Stimulated activated CD4-positive, alpha-beta T cell treated with anti-CD3 and anti-CD28 coated beads, Interleukin-1b, Interleukin-23, amount 100 ng/mL, for 24 hours (primary cell): Measurements from ENCODE around the gene ITPR1.

Source experiments
- DNase-seq, 4 experiments: peaks; one replicate each; pipeline ENCODE4 v3.0.0-alpha.2; 2020; ENCODE audit warnings: low read depth in 4 of 4, low spot score in 1 of 4

The ITPR1 gene

DNA sequence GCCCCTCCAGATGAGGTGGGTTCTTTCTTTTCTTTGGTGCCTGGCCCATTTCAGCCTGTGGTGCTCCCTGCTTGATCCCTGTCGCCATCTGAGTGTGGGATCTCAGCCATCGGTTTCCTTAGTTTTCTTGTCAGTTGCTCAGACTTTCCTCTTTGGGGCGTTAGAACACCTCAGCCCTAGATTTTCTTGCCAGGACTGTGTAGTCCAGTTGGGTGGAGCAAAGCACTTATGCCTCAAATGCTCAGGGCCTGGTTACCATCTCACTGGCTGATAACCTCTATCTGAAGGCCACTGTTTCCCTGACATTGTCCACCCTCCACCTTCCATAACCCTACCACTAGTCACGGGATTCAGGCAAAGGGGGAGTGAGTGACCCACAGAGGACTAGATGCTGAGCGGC is 277.4 kb downstream of the ITPR1 start:
- no peak for DNase-seq

DNA sequence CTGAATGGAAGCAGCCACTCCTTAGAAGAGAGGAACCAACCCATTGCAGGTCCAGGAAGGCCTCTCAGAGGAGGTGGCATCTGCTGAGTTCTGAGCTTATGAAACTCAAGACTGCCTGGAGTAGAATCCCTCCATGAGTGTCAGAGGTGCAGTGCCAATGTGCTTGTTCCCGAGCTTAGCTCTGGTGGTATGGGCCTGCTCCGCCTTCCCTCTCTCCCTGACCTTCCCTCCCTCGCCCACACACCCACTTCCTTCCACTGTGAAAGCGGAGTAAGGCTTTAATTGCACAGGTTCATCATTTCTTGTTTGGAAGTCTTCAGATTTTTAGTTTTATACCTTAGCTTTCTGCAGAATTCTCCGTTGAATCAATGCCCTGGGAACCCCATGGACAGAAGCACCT is 278.1 kb downstream of the ITPR1 start:
- no peak for DNase-seq

DNA sequence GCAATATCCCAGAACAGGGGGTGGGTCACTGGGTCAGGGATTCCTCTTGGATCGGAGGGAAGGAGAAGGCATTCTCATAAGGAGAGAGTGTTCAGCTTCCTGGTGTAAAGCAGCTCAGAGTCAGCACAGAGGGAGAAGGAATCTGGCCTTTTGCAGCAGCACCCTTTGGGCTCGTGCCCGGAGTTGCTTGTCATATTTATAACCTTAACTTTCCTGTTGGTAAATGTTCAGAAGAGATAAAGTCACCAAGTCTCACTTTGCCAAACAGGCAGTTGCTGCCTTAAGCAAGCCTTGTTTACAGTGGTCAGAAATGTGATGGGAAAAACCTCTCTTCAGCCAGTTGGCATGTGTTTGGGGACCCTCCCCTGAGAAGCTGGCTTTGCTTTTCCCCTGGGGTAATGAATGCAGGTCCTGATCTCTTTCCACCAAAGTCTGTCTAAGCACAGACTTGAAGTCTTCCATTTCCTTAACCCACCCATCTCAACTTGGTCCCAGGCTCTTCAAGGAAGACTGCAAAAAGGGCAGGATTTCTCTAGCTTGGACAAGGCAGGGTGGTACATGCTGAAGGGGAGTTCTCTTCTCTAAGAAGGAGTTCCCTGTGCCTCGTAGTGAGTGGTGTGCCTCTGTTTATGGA is 279.1 kb downstream of the ITPR1 start:
- no peak for DNase-seq

DNA sequence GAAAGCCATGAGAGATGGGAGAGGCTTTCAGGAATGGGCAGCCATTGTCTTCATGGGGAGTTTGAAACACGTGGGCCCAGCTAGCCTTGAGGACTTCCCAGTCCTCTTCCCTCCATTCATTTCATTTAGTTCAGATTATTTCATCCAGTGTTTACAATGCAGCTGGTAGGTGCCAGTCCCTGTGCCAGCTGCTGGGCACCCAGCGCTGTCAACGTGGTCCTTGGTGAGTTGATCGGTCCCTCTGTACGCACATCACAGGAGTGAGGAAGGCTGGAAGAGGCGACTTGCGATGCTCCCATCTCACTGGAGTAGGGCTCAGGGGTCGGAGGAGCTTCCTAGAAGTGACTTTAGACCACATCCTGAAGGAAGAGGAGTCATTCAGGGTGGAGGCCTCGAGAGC is 279.7 kb downstream of the ITPR1 start:
- DNase-seq: no peak

DNA sequence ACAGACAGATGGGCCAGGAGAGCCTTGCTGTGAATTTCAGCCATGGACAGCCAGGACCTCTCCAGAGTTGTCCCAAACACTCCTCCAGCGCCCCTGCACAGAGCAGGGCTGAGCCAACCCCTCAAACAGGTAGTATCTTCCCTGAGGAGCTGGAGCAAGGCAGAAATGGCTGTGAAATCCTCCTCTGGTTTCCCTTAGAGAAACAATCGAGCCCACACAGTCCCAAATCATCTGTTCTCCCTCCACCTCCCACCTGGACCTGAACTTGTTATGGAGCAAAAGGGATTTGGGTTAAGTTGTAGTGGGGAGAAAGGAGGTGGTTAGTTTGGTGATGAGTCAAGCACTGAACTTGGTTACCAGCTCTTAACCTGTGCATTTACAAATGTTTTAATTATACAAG is 280.4 kb downstream of the ITPR1 start:
- DNase-seq: no peak

DNA sequence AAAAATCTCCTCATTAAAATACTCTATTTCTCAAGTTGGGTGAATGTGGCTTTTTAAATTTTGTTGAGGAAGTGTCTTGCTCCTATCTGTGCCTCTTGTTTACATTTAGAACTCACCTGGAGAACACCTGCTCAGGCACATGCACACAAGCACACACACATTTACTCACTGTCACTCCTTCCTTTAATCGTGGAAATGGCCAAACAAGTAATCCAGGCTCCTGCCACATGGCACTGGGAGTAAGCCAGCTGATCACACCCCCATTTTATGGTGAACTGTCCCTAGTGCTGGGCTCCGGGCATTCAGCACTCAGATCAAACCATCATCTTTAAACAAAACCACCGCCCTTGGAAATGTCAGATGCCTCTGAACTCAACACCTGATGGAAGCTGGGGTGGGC is 281.4 kb downstream of the ITPR1 start:
- DNase-seq: no peak

DNA sequence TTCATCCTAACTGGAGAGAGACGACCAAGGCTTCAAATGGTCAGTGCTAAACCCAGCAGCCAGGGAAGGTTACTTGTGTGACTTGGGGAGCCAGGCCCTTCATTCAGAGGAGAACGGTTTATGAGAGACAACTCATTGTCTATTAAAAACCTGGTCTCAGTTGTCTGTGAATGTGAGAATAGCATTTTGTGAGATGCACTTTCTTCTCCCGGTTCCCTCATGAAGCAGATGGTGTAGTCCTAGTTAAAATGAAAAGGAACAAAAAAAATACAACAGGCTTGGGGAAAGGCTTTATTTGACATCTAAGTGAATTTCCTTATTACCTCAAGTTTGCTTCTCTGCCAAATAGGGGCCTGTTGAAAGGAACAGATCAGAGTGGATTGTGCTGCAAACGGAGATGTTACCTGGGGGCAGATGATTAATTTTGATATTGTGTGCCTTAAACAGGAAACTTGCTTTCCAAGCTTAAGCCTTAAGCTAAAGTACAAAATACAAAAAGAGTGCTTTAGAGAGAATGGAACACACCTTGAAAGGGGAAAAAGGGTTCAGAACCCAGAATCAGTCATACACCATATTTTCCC is 283.3 kb downstream of the ITPR1 start:
- DNase-seq: no peak

DNA sequence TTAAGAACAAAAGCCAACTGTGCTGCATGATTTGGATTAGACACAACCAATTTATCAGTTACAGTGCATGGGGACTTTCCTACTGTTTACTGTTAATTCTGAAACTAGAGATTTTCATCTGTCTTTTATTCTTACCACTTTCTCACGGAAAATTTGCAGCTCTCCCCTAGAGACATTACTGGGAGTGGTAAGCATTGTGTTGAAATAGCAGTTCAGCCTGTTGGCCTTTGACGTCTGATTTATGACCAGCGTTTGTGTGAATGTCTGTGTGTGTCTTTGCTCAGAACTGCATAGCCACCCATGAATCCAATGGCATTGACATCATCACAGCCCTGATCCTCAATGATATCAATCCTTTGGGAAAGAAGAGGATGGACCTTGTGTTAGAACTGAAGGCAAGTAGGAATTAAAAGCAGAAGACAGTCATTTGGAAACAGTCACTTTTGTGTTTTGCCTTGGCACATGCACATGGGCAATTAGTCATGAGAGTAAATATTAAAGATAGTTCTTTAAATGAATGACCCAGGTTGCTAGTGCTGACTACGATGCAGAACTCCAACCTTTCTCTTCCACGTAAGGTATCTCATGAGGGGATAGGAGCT is 283.9 kb downstream of the ITPR1 start:
- DNase-seq: no peak

DNA sequence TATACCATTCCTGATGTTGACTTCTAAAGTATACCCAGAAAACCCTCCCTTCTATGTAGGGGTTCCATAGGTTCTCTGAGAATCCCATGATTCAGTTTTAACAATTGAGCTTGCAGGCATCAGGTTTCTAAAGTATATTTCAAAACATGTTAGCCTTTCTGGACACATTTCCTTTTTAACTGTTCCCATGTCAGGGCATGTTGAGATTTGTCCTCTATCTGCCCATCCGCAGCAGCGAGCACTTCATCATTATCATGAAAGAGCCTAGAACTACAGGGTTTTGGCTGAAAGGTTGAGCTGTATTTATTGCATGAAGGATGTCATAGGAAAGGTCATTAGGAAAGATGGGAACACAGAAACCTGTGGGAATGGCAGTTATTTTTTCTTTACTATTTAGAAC is 285.0 kb downstream of the ITPR1 start:
- DNase-seq: no peak

DNA sequence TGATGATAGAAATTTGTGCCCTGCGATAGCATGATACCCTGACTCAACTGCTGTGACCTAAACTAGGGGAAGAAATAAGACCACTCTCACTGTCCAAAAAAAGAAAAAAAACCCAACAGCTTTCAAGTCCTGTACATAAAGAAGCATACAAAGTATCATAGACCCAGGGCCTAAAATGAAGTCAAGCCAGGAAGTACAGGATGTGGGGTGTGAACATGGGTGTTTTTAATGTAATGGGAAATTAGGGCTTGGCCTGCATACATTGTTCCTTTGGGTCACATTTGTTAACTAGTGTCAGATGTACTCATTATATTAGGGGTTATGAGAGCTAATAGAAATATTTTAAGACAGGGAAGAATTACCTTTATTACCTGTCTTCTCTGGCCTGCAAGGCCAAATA is 285.6 kb downstream of the ITPR1 start:
- no peak for DNase-seq

DNA sequence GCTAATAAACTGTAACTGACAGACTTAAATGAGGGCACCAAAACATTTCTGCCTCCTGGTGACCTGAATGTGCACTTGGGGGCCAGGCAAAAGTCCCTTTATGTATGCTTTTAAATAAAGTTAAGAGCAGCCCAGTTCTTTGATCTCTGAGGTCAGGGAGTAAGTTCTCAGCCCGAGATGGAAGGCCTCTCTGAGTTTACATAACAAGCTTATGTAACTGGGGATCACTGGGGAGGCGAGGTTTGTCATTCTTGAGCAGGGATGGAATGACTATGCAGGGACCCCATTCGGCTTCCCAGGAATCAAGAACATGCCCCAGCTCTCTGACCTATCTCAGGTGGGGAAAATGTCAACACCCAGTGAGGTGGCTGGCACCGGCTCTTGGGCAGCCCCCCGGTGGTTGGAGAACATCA is 287.4 kb downstream of the ITPR1 start:
- DNase-seq: no peak

DNA sequence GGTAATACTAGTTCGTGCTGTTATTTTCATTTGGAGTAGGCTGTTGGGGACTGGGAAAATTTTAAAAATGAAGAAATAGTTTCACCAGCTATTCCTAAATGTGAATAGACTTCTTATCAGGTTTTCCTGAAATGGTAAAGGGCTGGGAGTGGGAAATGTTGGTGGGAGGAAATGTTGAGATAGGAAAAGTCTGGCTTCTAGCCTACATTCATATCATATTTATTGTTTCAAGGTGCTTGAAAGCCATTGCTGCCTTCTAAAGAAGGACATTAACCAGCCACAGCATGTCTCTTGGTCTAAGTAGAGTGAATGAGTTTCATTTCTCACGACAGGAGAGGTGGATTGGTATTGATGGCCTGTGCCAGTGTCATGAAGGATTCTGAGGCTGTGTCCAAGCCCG is 288.9 kb downstream of the ITPR1 start:
- DNase-seq: no peak

DNA sequence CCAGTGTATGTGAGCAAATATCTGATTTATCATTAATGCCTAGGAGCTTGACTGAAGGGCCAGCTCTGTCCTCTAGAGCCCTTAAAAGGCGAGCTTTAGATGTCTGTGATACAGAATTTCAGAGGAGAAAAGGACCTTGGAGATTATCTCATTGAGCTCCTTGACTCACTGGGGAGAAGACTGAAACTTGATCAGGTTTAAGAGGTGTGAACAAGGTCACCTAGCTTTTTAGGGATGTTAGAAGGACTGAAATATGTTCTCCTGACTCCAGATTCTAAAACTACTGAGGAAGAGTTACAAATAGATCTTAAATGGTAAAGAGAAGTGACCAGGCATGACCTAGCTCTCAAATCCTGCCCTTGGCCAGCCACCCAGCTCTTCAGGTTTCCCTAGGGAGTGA is 292.4 kb downstream of the ITPR1 start:
- DNase-seq: no peak

DNA sequence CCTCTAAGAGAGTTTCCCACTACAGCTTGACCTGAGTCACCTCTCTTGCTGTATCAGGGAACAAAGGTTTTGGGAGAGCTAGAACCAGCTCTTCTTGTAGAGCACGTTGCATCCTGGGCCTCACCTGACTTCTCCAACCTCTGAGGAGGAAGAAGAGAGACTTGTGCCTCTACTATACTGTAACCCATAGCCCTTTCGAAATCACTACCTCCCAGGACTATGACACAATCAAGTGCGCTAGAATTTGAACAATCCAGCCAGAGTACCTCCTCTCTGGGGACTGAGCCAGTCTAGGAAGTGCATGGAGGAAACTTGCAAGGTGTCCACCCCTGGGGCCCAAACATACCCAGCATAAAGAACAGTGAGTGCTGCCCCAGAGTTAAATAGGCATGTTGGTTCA is 293.3 kb downstream of the ITPR1 start:
- DNase-seq: no peak

DNA sequence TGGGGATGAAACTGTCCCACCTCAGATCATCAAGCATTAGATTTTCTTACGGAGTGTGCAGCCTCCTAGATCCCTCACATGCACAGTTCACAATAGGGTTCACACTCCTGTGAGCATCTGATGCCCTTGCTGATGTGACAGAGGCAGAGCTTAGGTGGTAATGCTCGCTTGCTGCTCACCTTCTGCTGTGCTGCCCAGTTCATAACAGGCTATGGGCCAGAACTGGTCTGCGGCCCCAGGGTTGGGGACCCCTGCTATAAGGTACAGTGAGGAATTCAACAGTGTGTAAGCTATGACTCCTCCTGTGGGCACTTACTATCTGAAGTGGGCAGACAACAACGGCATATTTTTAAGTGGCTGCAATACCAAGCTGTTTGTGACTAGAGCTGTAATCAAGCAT is 298.2 kb downstream of the ITPR1 start:
- no peak for DNase-seq

DNA sequence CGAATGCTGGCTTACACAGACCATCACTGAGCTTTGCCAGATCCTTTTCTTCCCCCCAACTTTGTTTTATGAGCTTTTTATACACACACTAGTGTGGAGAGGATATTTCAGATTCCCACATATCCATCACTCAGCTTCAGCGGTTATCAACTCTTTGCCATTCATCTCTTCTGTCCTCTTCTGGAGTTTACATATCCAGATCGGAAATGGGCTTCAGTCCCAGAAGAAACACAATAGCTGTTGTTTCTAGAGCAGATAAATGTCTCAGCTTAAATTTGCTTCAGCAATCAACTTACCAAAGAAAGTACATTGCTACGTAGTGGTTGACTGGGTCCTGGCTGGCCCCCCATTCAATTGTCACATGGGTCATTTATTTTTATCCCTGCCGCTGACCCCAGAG is 300.2 kb downstream of the ITPR1 start:
- DNase-seq: no peak

DNA sequence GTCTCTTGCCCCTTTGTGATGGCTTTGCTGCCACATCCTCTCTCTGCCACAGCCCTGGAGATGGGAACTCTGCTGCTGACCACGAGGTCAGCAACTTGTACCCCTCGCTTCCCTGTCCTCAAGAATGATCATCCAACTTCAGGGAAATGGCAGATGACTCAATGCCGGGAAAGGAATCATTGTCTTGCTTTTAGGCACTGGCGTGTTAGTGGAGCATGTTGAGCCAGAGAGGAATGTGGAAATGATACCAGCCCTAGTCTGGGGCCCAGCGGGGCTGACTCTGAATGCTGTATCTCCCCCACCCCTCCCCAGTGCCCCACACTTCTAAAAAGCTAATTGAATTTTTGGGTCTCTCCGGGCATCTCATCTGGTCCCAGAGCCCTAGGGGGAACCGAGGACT is 301.2 kb downstream of the ITPR1 start:
- DNase-seq: no peak

DNA sequence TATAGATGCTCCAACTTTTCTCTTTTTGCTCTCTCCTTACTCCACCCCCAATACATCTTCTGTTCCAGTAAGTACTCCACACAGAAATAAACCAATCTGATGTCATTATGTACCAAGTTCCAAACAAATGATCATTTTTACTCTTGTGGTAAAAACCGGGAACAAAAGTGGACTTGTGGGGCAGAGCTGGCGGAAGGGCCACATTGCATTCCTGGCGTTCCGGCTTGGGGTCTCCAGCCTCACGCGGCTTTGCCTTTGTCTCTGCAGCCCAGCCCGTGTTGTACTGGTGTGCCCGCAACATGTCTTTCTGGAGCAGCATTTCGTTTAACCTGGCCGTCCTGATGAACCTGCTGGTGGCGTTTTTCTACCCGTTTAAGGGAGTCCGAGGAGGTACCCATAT is 301.6 kb downstream of the ITPR1 start:
- no peak for DNase-seq

DNA sequence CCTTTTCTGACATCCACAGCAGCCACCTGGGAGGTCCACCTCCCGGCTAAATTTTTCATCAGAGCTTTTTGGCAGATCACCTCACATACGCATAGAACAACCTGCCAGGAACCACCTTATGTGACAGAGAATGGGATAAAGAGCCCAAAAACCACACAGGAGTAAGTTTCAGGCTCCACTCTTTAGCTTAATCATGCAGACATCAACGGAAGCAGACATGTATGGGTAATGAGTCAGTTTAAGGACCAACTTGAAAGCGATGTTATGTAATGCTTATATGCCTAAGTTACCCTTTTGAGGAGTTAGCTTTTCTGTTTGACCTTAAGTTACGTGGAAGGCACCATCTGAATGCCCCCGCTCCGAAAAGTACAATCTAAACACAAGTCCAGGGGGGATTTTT is 302.8 kb downstream of the ITPR1 start:
- no peak for DNase-seq

DNA sequence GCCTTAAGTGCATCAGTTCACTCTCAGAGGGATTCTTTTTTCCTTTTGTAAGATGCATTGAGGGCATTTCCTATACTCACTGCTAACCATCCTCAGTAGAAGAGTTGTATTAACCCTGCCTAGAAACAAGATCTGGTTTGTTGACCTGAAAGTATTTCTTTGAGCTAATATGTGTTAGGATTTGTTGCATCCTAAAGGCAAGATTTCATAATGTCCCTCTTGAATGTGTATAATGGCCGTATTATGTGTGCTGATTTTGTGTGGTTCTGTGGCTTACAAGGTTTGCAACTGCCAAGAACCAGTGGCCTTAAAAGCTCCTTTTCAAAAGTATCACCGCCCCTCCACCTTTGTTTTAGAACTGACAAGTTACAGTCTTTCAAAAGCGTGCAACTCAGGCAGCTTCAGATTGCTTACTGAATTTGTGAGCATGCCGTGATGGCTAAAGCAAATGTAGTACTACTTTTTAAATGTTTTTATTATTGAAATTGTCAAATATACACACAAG is 304.1 kb downstream of the ITPR1 start:
- no peak for DNase-seq

DNA sequence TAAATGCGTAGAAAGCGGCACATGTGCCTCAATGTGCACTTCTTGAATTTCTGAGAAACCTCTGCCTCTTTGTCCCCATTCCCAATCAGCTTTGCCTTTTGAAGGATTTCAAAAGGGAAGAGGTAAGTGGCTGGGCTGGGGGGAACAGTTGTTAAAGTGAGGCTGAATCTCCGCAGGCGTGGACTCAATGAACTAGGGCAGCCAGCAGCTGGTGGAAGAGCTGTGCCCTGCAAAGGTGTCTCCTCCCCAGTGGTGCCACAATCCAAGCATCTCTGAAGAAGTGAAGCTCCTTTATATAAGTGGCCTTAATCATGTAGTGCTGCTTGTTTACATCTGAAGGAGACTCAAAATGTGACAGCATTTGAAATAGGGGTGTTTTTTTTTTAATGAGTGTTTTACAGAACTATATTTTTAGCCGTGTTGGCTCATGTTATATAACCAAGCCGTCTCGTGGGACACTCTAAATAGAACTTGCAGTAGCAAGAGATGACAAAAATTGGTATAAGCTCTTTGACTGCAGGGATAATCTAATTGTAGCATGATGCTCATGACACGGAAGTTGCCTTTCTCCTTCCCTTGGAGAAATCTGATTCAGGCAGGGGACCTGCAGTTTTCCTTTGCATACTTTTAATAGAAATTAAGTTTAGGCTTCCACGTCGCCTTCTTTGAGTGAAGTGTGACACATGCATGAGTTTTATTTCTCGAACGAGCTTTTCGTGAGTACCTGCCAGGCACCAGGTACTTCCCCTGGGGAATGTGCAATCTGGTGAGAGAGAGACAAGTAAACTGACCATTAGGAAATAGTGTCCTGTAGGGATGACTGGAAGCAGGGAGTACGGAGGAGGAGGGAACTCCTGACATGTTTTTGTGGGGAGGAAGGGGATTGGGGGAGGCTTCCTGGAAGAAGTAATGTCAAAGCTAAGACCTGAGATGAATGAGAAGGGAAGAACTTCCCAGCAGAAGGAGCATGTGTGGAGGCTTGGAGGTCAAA is 306.4 kb downstream of the ITPR1 start:
- no peak for DNase-seq

DNA sequence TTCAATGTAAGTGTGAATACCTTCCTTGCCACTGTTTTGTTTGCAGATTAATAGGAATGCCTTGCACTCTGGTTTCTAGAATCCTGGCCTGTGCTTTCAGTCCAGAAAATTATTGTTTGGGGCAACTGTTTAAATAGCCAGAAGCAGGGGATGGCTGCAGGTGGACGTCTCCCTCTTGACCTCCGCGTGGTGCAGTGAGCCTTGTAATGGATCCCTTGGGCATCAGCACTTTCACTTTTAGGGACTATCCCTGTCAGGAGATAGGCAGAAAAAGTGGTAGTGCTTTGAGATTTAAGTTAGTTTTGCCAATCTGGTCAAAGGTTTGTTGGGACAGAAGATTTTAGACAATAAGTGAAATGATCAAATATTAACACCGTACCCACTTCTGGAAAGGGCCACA is 307.4 kb downstream of the ITPR1 start:
- DNase-seq: no peak
